Cardiac muscle cell (in vitro differentiated cells and primary cell): Measurements from ENCODE around the gene PTPN14. TPM values are rescaled to one million over a fixed set of nuclear protein-coding genes. Genes with fewer than 3 reads are reported as not detected.

Source experiments
- DNase-seq, 2 donors: peaks; one replicate each; pipeline versions ENCODE4 v3.0.0 to v3.0.0-alpha.2; 2010 to 2017; ENCODE audit warnings: low read depth in 1 of 2, low spot score in 1 of 2
- H3K27ac ChIP-seq: fragments of 200-600 bp; sonication (generic); 2 replicates; pipeline ENCODE4 v1.5.1; 2016
- H3K27me3 ChIP-seq: fragments of 200-600 bp; sonication (generic); 2 replicates; pipeline ENCODE4 v1.6.0; 2016; ENCODE audit warnings: control low read depth
- H3K36me3 ChIP-seq: fragments of 200-600 bp; sonication (generic); 2 replicates; pipeline ENCODE4 v1.5.1; 2016; ENCODE audit warnings: control low read depth
- H3K4me1 ChIP-seq: fragments of 200-600 bp; sonication (generic); 2 replicates; pipeline ENCODE4 v1.8.1; 2017; ENCODE audit warnings: low read depth, mild to moderate bottlenecking, mixed run types
- H3K4me3 ChIP-seq: fragments of 200-600 bp; sonication (generic); 2 replicates; pipeline ENCODE4 v1.5.1; 2016; ENCODE audit warnings: mild to moderate bottlenecking
- H3K9me3 ChIP-seq: fragments of 200-600 bp; sonication (generic); 2 replicates; pipeline ENCODE4 v1.5.1; 2017; ENCODE audit warnings: low read depth, mild to moderate bottlenecking, control low read depth
- polyA plus RNA-seq: library from polyadenylated mRNA; unstranded; fragments of >200 nt; fragmentation: Nextera tagmentation; extraction: Ambion mirVana; gene quantifications from 2 replicates; pipeline ENCODE4 v1.2.1, GENCODE V29; 2016
- total RNA-seq: library from RNA; depleted of rRNA; stranded (reverse); fragments of >200 nt; gene quantifications from 2 replicates; pipeline ENCODE4 v1.2.3, GENCODE V29; 2016
- TF ChIP-seq, protein P1 (sequence below): IDR thresholded peaks from 2 replicates; pipeline ENCODE4 v1.5.1; 2012; ENCODE audit warnings: low read depth, mild to moderate bottlenecking, low read length

The PTPN14 gene
- total and polyA plus RNA-seq, 2 experiments from 2014 or later = 4.6 to 5.4 TPM

DNA sequence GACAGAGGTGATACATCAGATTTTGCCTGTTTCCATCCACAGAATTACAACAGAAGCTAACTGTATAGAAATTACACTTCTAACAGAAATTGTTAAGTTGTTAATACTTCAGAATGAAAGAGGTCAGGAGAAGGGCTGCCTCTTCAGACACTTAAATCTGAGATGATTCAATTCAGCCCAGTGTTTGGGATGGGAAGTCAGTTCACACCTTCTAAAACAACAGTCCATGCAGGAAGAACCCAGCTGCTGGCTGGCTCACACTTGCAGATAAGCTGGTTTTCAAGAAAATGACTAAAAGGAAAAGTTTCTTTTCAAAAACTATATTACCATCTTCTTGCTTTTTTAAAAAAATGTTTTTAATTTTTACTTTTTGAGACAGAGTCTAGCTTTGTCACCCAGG, 138.1 kb downstream of the PTPN14 start:
- H3K27me3 ChIP-seq = no peaks in the 10 kb centered on the region
- no peak for DNase-seq
- H3K4me1 ChIP-seq = no peaks in the 10 kb centered on the region
- no peaks in the 10 kb centered on the region for H3K36me3 ChIP-seq
- no peak overlapping the region for H3K27ac ChIP-seq
- no peak overlapping the region for H3K4me3 ChIP-seq
- H3K9me3 ChIP-seq = no peaks in the 10 kb centered on the region
- TF ChIP-seq, protein P1, sequence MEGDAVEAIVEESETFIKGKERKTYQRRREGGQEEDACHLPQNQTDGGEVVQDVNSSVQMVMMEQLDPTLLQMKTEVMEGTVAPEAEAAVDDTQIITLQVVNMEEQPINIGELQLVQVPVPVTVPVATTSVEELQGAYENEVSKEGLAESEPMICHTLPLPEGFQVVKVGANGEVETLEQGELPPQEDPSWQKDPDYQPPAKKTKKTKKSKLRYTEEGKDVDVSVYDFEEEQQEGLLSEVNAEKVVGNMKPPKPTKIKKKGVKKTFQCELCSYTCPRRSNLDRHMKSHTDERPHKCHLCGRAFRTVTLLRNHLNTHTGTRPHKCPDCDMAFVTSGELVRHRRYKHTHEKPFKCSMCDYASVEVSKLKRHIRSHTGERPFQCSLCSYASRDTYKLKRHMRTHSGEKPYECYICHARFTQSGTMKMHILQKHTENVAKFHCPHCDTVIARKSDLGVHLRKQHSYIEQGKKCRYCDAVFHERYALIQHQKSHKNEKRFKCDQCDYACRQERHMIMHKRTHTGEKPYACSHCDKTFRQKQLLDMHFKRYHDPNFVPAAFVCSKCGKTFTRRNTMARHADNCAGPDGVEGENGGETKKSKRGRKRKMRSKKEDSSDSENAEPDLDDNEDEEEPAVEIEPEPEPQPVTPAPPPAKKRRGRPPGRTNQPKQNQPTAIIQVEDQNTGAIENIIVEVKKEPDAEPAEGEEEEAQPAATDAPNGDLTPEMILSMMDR = no peak

DNA sequence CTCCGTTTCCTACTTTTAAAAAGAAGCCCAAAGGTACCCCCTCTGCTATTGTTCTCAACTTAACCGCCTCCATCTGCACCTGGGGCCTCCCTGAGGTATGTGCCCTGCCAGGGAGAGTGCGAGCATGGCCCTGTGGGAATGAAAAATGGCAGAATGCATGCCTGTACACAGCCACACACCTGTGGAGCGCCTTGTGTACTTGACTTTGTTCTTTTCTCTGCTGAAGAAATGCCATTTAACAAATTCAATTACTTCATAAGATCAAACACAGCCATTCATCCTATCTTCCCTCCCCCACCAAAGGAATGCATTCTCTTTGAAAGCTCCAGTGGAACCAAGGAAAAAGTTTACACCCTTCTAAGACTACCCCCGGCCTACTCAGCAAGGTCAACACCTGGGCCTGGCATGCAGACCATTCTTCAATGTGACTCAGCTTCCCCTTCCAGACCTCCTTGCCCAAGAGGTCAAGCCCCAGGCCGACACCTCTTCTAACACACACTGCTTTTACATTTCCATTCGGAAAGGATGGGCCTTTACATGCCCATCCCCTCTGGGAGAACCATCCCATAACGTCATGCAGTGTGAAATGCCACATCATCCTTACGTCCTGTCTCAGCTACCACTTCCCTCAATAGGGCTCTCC, 146.7 kb downstream of the PTPN14 start:
- no peak overlapping the region for H3K4me3 ChIP-seq
- peak in 1 of 2 donors; percentile 30 for DNase-seq
- no peaks in the 10 kb centered on the region for H3K9me3 ChIP-seq
- TF ChIP-seq, protein P1 = no peak
- no peaks in the 10 kb centered on the region for H3K27me3 ChIP-seq
- H3K27ac ChIP-seq = no peak overlapping the region
- no peaks in the 10 kb centered on the region for H3K36me3 ChIP-seq
- no peaks in the 10 kb centered on the region for H3K4me1 ChIP-seq

DNA sequence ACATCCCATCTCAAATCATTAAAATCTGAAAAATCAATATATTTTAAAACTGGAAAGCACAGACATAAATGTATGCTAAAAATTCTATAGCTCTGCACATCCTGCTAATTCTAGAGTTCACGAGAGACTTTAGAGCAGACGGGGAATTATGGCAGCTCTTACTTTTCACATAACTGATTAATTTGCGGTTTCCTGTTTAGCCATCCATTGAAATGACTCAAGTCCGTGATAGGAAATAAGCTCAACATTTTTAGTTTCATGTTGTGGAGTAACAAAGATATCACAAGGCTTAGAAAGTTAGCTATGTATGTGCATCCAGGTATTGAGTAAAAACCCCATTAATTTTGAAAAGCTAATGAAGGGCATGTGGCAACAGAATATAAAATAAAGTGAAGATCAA, 147.2 kb downstream of the PTPN14 start:
- Histone ChIP-seq H3K4me1 (no peaks in the 10 kb centered on the region), H3K36me3 (no peaks in the 10 kb centered on the region), H3K27me3 (no peaks in the 10 kb centered on the region), H3K9me3 (no peaks in the 10 kb centered on the region), H3K27ac (no peak overlapping the region), H3K4me3 (no peak overlapping the region)
- DNase-seq = peak in 1 of 2 donors; percentile 79
- TF ChIP-seq, protein P1 = no peak

DNA sequence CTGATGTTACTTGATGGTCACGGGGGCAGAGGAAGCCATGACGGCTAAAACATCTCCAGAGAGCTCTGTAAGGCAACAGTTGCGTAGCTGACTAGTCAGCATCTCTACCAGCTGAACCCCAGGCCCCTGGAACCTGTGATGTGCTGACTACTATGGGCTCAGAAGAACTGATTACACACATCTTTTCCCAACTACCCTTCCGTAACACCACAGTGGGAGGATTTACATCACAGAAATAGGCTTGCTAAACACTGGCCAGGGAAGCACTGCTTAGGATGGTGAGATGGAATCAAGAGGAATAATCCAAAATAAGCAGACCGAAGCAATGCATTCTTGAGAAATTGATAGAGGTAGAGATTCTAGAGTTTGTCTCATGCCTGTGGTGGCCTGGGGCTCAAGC, 148.0 kb downstream of the PTPN14 start:
- no peak for DNase-seq
- H3K27ac ChIP-seq = no peak overlapping the region
- H3K27me3 ChIP-seq = no peaks in the 10 kb centered on the region
- no peak overlapping the region for H3K4me3 ChIP-seq
- TF ChIP-seq, protein P1 = no peak
- no peaks in the 10 kb centered on the region for H3K9me3 ChIP-seq
- H3K4me1 ChIP-seq = no peaks in the 10 kb centered on the region
- H3K36me3 ChIP-seq = no peaks in the 10 kb centered on the region

DNA sequence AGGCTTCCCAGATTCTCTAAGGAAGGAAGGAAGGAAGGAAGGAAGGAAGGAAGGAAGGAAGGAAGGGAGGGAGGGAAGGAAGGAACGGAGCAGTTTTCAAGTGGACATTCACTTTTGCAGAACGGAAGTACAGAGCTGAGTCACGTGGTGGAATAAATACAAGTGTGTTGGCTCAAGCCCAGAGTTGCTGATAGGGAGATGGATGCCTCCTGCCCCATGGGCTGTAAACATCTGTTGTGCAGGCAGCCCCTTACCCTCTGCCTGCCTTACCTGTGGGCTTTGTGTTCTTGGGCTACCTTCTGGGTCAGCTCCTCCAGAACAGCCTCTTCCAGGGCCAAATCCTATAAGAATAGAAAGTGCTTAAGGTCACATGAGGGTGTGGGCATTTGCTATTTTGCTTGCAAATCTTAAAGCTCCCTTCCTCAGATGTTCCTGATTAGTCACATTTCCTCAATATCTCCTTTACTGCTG, 148.8 kb downstream of the PTPN14 start:
- H3K9me3 ChIP-seq = no peaks in the 10 kb centered on the region
- H3K36me3 ChIP-seq = no peaks in the 10 kb centered on the region
- TF ChIP-seq, protein P1 = no peak
- no peak overlapping the region for H3K4me3 ChIP-seq
- no peaks in the 10 kb centered on the region for H3K27me3 ChIP-seq
- H3K27ac ChIP-seq = no peak overlapping the region
- peak in 1 of 2 donors; percentile 41 for DNase-seq
- no peaks in the 10 kb centered on the region for H3K4me1 ChIP-seq
